HCT116 (cell line): ENCODE results near the gene SCAI. TPM values are rescaled to one million over a fixed set of nuclear protein-coding genes. Genes with fewer than 3 reads are reported as not detected.
"Not testable (repeated sequence)": the region's sequence is repeated elsewhere in the genome, so short reads cannot be mapped to it uniquely, and the experiment has no call there.

ENCODE experiments used
- ATAC-seq: fragments of 200-7000 bp; cut with Tn5 transposase; 2 replicates; pipeline ENCODE4 v1.9.1; 2020; ENCODE audit warnings: mild to moderate bottlenecking, moderate library complexity
- BruUV-seq: library from RNA; stranded (reverse); fragments of 400-500 nt; replicated peaks from 2 replicates; lab custom pipeline; 2021; lab: Mats Ljungman, UMichigan
- CTCF ChIA-PET: fragments of 300-600 bp; sonication (Branson Sonifier 250); formaldehyde crosslinking; loops from one replicate; lab custom pipeline; 2021; ENCODE audit warnings: antibody characterized with exemption; lab: Charles Lee
- POLR2A ChIA-PET: fragments of 300-600, 350-600 bp; sonication (Branson Sonifier 250); formaldehyde crosslinking; loops from one replicate; lab custom pipeline; 2021; ENCODE audit warnings: antibody characterized with exemption; lab: Charles Lee
- RAD21 ChIA-PET, 2 experiments: fragments of 300-600 bp; sonication (Branson Sonifier 250); formaldehyde crosslinking; loops; one replicate each; lab custom pipeline; 2023; ENCODE audit warnings: low total read pairs in 2 of 2; ENCODE audit not compliant: uncharacterized antibody in 2 of 2, unreplicated experiment in 2 of 2, low non-redundant PET in 1 of 2; lab: Charles Lee
- DNase-seq: peaks from one replicate; pipeline ENCODE4 v3.0.0-alpha.2; 2010; ENCODE audit warnings: low read depth, low spot score
- H2AFZ ChIP-seq: fragments of 200-600 bp; shearing (Covaris generic), sonication (generic); 2 replicates; pipeline ENCODE4 v1.6.1; 2017; ENCODE audit warnings: low read depth, mixed run types, mixed read lengths, antibody characterized with exemption, low read length; ENCODE audit not compliant: poor library complexity, severe bottlenecking
- H3K27ac ChIP-seq: 2 replicates; pipeline ENCODE4 v1.5.1; 2012; ENCODE audit warnings: low read depth, low read length
- H3K27me3 ChIP-seq: fragments of 200-600 bp; sonication (generic); 2 replicates; pipeline ENCODE4 v1.6.1; 2016; ENCODE audit warnings: mixed run types, low read length, mixed read lengths; ENCODE audit not compliant: insufficient read depth
- H3K36me3 ChIP-seq, 2 experiments: fragments of 200-500 bp in 1 of 2; fragments of 200-600 bp in 1 of 2; sonication (Bioruptor generic) in 1 of 2; sonication (generic) in 1 of 2; 2 replicates each; pipeline versions ENCODE4 v1.5.1 to v1.6.1; 2014 to 2016; ENCODE audit warnings: low read length in 2 of 2, inconsistent platforms in 1 of 2, mixed read lengths in 1 of 2, mixed run types in 1 of 2; ENCODE audit not compliant: insufficient read depth in 2 of 2, control insufficient read depth in 1 of 2
- H3K4me1 ChIP-seq, 2 experiments: fragments of 200-600 bp in 1 of 2; sonication (generic) in 1 of 2; 2 replicates each; pipeline versions ENCODE4 v1.5.1 to v1.6.1; 2012 to 2017; ENCODE audit warnings: low read length in 2 of 2, inconsistent platforms in 1 of 2, mild to moderate bottlenecking in 1 of 2, mixed read lengths in 1 of 2, mixed run types in 1 of 2, moderate library complexity in 1 of 2; ENCODE audit not compliant: insufficient read depth in 2 of 2, control insufficient read depth in 1 of 2
- H3K4me2 ChIP-seq: fragments of 200-600 bp; sonication (generic); 2 replicates; pipeline ENCODE4 v1.6.1; 2017; ENCODE audit warnings: mixed run types, low read length, mixed read lengths
- H3K4me3 ChIP-seq, 2 experiments: fragments of 200-600 bp in 1 of 2; sonication (generic) in 1 of 2; replicated peaks in 1 of 2; 2 replicates each; pipeline ENCODE4 v1.5.1; 2011 to 2016; ENCODE audit warnings: low read length in 2 of 2, control low read depth in 1 of 2, low read depth in 1 of 2, mild to moderate bottlenecking in 1 of 2, mixed read lengths in 1 of 2, mixed run types in 1 of 2
- H3K79me2 ChIP-seq: fragments of 200-600 bp; sonication (generic); 2 replicates; pipeline ENCODE4 v1.6.1; 2017; ENCODE audit warnings: mild to moderate bottlenecking, mixed run types, low read length, moderate library complexity, mixed read lengths; ENCODE audit not compliant: insufficient read depth
- H3K9ac ChIP-seq: fragments of 200-600 bp; sonication (generic); 2 replicates; pipeline ENCODE4 v1.6.1; 2016; ENCODE audit warnings: low read length, mixed read lengths
- H3K9me2 ChIP-seq: fragments of 200-600 bp; sonication (generic), shearing (Covaris generic); 2 replicates; pipeline ENCODE4 v1.6.1; 2017; ENCODE audit warnings: mixed run types, mild to moderate bottlenecking, moderate library complexity; ENCODE audit not compliant: insufficient read depth
- H3K9me3 ChIP-seq, 2 experiments: fragments of 200-500 bp in 1 of 2; fragments of 200-600 bp in 1 of 2; sonication (Bioruptor generic) in 1 of 2; sonication (generic) in 1 of 2; 2 replicates each; pipeline ENCODE4 v1.6.1; 2014 to 2017; ENCODE audit warnings: low read length in 2 of 2, mixed read lengths in 2 of 2, inconsistent platforms in 1 of 2, low read depth in 1 of 2, mild to moderate bottlenecking in 1 of 2, mixed run types in 1 of 2, moderate library complexity in 1 of 2; ENCODE audit not compliant: control insufficient read depth in 1 of 2, insufficient read depth in 1 of 2
- H4K20me1 ChIP-seq: fragments of 200-600 bp; sonication (generic), shearing (Covaris generic); 2 replicates; pipeline ENCODE4 v1.6.1; 2017; ENCODE audit warnings: mixed run types, mild to moderate bottlenecking, moderate library complexity; ENCODE audit not compliant: insufficient read depth
- CBX3 ChIP-seq: IDR thresholded peaks from 2 replicates; pipeline ENCODE4 v1.6.1; 2012; ENCODE audit warnings: low read depth
- ELF1 ChIP-seq: IDR thresholded peaks from 2 replicates; pipeline ENCODE4 v1.6.1; 2012; ENCODE audit warnings: low read depth, borderline replicate concordance
- EZH2phosphoT487 ChIP-seq: fragments of 200-600 bp; IDR thresholded peaks from 2 replicates; pipeline ENCODE4 v1.6.1; 2018; ENCODE audit warnings: antibody characterized with exemption, borderline replicate concordance
- FOSL1 ChIP-seq: IDR thresholded peaks from 2 replicates; pipeline ENCODE4 v1.6.1; 2012; ENCODE audit warnings: low read depth
- JUND ChIP-seq: IDR thresholded peaks from 2 replicates; pipeline ENCODE4 v1.6.1; 2012
- POLR2AphosphoS5 ChIP-seq: IDR thresholded peaks from 2 replicates; pipeline ENCODE4 v1.6.1; 2011; ENCODE audit warnings: mild to moderate bottlenecking, low read depth, low read length, moderate library complexity
- RAD21 ChIP-seq: IDR thresholded peaks from 2 replicates; pipeline ENCODE4 v1.6.1; 2012; ENCODE audit warnings: low read depth, mild to moderate bottlenecking
- SIN3A ChIP-seq: IDR thresholded peaks from 2 replicates; pipeline ENCODE4 v1.6.1; 2012; ENCODE audit warnings: low read depth
- SP1 ChIP-seq: IDR thresholded peaks from 2 replicates; pipeline ENCODE4 v1.6.1; 2012; ENCODE audit warnings: low read depth
- TCF7L2 ChIP-seq: IDR thresholded peaks from 2 replicates; pipeline ENCODE4 v1.7.0; 2011; ENCODE audit warnings: borderline replicate concordance, inconsistent platforms; ENCODE audit not compliant: insufficient read depth, insufficient read length; ENCODE audit errors: extremely low read depth
- YY1 ChIP-seq: IDR thresholded peaks from 2 replicates; pipeline ENCODE4 v1.6.1; 2011; ENCODE audit warnings: low read length, low read depth, moderate library complexity, mild to moderate bottlenecking; ENCODE audit not compliant: insufficient replicate concordance; ENCODE audit errors: extremely low read depth
- ZFX ChIP-seq: fragments of 450-650 bp; IDR thresholded peaks from 2 replicates; pipeline ENCODE4 v1.6.1; 2017
- ZNF274 ChIP-seq: fragments of 200-500 bp; sonication (Bioruptor generic); IDR thresholded peaks from 2 replicates; pipeline ENCODE4 v1.6.1; 2014; ENCODE audit warnings: mild to moderate bottlenecking, low read depth, low read length, inconsistent platforms
- intact Hi-C: fragments of 100-400 bp; cut with micrococcal nuclease; formaldehyde crosslinking; loops from 2 replicates; pipeline ENCODE4 v1.10.0; 2022
- total RNA-seq: library from RNA; stranded (reverse); gene quantifications from one replicate; pipeline ENCODE4 v1.2.1, GENCODE V29; 2021; ENCODE audit not compliant: unreplicated experiment
- TF ChIP-seq, protein P1 (sequence below): IDR thresholded peaks from 2 replicates; pipeline ENCODE4 v1.6.1; 2011; ENCODE audit warnings: mild to moderate bottlenecking, low read length, moderate library complexity; ENCODE audit not compliant: insufficient replicate concordance; ENCODE audit errors: extremely low read depth

The SCAI gene
- total RNA-seq, 1 experiment from 2014 or later: 14.0 TPM

GRCh38 chr9:124960409-124960752 is 182.9 kb downstream of the SCAI start:
- Histone ChIP-seq H2AFZ (no peak overlapping the region), H3K9me2 (no peaks in the 10 kb centered on the region), H3K27ac (no peak overlapping the region), H3K79me2 (no peaks in the 10 kb centered on the region), H3K4me3 (no peak overlapping the region), H3K9ac (no peak overlapping the region), H4K20me1 (no peaks in the 10 kb centered on the region), H3K36me3 (no peaks in the 10 kb centered on the region), H3K9me3 (no peaks in the 10 kb centered on the region), H3K4me1 (no peaks in the 10 kb centered on the region), H3K27me3 (no peaks in the 10 kb centered on the region), H3K4me2 (no peak overlapping the region)
- ATAC-seq: no peak
- ChIA-PET RAD21 (no interaction called here), POLR2A (no interaction called here), CTCF (no interaction called here)
- no peak for DNase-seq
- intact Hi-C loops: no loop called here
- TF ChIP-seq JUND (no peak), CBX3 (no peak), TCF7L2 (no peak), POLR2AphosphoS5 (no peak), RAD21 (no peak), SP1 (no peak), ELF1 (no peak), ZFX (no peak), FOSL1 (no peak), EZH2phosphoT487 (no peak), YY1 (no peak), ZNF274 (no peak), SIN3A (no peak)
- TF ChIP-seq, protein P1, sequence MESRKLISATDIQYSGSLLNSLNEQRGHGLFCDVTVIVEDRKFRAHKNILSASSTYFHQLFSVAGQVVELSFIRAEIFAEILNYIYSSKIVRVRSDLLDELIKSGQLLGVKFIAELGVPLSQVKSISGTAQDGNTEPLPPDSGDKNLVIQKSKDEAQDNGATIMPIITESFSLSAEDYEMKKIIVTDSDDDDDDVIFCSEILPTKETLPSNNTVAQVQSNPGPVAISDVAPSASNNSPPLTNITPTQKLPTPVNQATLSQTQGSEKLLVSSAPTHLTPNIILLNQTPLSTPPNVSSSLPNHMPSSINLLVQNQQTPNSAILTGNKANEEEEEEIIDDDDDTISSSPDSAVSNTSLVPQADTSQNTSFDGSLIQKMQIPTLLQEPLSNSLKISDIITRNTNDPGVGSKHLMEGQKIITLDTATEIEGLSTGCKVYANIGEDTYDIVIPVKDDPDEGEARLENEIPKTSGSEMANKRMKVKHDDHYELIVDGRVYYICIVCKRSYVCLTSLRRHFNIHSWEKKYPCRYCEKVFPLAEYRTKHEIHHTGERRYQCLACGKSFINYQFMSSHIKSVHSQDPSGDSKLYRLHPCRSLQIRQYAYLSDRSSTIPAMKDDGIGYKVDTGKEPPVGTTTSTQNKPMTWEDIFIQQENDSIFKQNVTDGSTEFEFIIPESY: no peak
- no TSS peak for BruUV-seq

DNA sequence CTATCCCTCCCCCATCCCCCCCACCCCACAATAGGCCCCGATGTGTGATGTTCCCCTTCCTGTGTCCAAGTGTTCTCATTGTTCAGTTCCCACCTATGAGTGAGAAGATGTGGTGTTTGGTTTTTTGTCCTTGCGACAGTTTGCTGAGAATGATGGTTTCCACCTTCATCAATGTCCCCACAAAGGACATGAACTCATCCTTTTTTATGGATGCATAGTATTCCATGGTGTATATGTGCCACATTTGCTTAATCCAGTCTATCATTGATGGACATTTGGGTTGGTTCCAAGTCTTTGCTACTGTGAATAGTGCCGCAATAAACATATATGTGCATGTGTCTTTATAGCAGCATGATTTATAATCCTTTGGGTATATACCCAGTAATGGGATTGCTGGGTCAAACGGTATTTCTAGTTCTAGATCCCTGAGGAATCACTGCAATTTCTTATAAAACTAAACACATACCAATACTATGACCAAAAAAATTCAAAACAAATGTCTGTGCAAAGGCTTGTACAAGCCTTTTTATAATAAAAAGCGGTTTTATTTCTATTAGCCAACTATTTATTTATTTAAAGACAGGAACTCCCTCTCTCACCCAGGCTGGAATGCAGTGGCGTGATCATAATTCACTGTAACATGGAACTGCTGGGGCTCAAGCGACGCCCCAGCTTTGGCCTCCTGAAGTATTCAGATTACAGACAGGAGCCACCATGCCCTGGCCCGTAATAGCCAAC is 183.5 kb downstream of the SCAI start:
- H3K4me3 ChIP-seq, DNase-seq, CTCF ChIA-PET, BruUV-seq, H3K36me3 ChIP-seq, H3K9ac ChIP-seq, H4K20me1 ChIP-seq, H3K4me1 ChIP-seq, H3K27me3 ChIP-seq, ATAC-seq, H3K9me3 ChIP-seq, H3K79me2 ChIP-seq, H3K27ac ChIP-seq, intact Hi-C loops, H3K9me2 ChIP-seq, POLR2A ChIA-PET, H2AFZ ChIP-seq, H3K4me2 ChIP-seq: not testable (repeated sequence)
- RAD21 ChIA-PET: interaction anchor here in 1 of 2 experiments (0.6 kb wide), 1 partner anchor 171 kb away, joined by 3 read pairs; no protein-coding TSS in a partner anchor
